OCI-LY7 (cell line): ENCODE results near the gene CPNE1. TPM values are rescaled to one million over a fixed set of nuclear protein-coding genes. Genes with fewer than 3 reads are reported as not detected.

Experiments
- BruUV-seq: library from RNA; stranded (reverse); fragments of 400-500 nt; replicated peaks from 2 replicates; lab custom pipeline; 2021; lab: Mats Ljungman, UMichigan
- CTCF ChIA-PET: fragments of 300-600 bp; sonication (Branson Sonifier 250); formaldehyde crosslinking; loops from one replicate; lab custom pipeline; 2022; ENCODE audit warnings: antibody characterized with exemption; ENCODE audit not compliant: unreplicated experiment; lab: Charles Lee
- POLR2A ChIA-PET: fragments of 300-600 bp; sonication (Branson Sonifier 250); formaldehyde crosslinking; loops from one replicate; lab custom pipeline; 2022; ENCODE audit warnings: antibody characterized with exemption; lab: Charles Lee
- DNase-seq: peaks from one replicate; pipeline ENCODE4 v3.0.0-alpha.2; 2015; ENCODE audit warnings: low spot score
- H2AFZ ChIP-seq: fragments of 200-600 bp; sonication (generic), shearing (Covaris generic); 2 replicates; pipeline ENCODE4 v1.6.1; 2014; ENCODE audit warnings: mild to moderate bottlenecking, antibody characterized with exemption, low read length, moderate library complexity
- H3K27ac ChIP-seq: fragments of 200-600 bp; sonication (generic); 2 replicates; pipeline ENCODE4 v1.5.1; 2014; ENCODE audit warnings: mixed run types, low read depth, mild to moderate bottlenecking, moderate library complexity, low read length, inconsistent platforms; ENCODE audit not compliant: poor library complexity, severe bottlenecking
- H3K36me3 ChIP-seq: fragments of 200-600 bp; sonication (generic); 2 replicates; pipeline ENCODE4 v1.6.1; 2014; ENCODE audit warnings: mild to moderate bottlenecking, antibody characterized with exemption, low read length, moderate library complexity, mixed read lengths; ENCODE audit not compliant: insufficient read depth
- H3K4me1 ChIP-seq: fragments of 200-600 bp; sonication (generic); 2 replicates; pipeline ENCODE4 v1.5.1; 2014; ENCODE audit warnings: mild to moderate bottlenecking, low read length; ENCODE audit not compliant: insufficient read depth, poor library complexity, severe bottlenecking
- H3K4me2 ChIP-seq: fragments of 200-600 bp; sonication (generic); 2 replicates; pipeline ENCODE4 v1.6.1; 2014; ENCODE audit warnings: mild to moderate bottlenecking, low read length
- H3K4me3 ChIP-seq: fragments of 200-600 bp; sonication (generic); 2 replicates; pipeline ENCODE4 v1.5.1; 2014; ENCODE audit warnings: mild to moderate bottlenecking, low read depth, low read length; ENCODE audit not compliant: poor library complexity, severe bottlenecking
- H3K79me2 ChIP-seq: fragments of 200-600 bp; sonication (generic); 2 replicates; pipeline ENCODE4 v1.6.1; 2016; ENCODE audit warnings: low read depth, mild to moderate bottlenecking, low read length, moderate library complexity, mixed read lengths; ENCODE audit not compliant: insufficient read depth
- H3K9me2 ChIP-seq: fragments of 200-600 bp; sonication (generic); 2 replicates; pipeline ENCODE4 v1.6.1; 2016; ENCODE audit warnings: mild to moderate bottlenecking, low read length, mixed read lengths; ENCODE audit not compliant: insufficient read depth
- H3K9me3 ChIP-seq: fragments of 200-600 bp; sonication (generic); 2 replicates; pipeline ENCODE4 v1.6.1; 2014; ENCODE audit warnings: mild to moderate bottlenecking, mixed run types, low read length, mixed read lengths
- H4K20me1 ChIP-seq: fragments of 200-600 bp; sonication (generic); 2 replicates; pipeline ENCODE4 v1.6.1; 2014; ENCODE audit warnings: mild to moderate bottlenecking, antibody characterized with exemption, low read length, moderate library complexity, mixed read lengths; ENCODE audit not compliant: insufficient read depth
- EZH2phosphoT487 ChIP-seq: fragments of 200-600 bp; sonication (generic); IDR thresholded peaks from 2 replicates; pipeline ENCODE4 v1.6.1; 2018; ENCODE audit warnings: low read depth, borderline replicate concordance, mild to moderate bottlenecking, mixed run types, antibody characterized with exemption, low read length, moderate library complexity, mixed read lengths
- intact Hi-C: fragments of 100-400 bp; cut with micrococcal nuclease; formaldehyde crosslinking; loops from one replicate; pipeline ENCODE4 v1.10.0; 2022; ENCODE audit not compliant: unreplicated experiment
- total RNA-seq, 2 experiments: library from RNA; depleted of rRNA in 1 of 2; stranded (reverse); fragments of >200 nt in 1 of 2; shearing (Covaris generic) in 1 of 2; gene quantifications; 2 replicates each; pipeline ENCODE4 v1.2.3, GENCODE V29; 2014 to 2022
- TF ChIP-seq, protein P1 (sequence below): fragments of 200-600 bp; sonication (generic); conservative IDR thresholded peaks from 2 replicates; pipeline ENCODE4 v1.5.1; 2014; ENCODE audit warnings: mild to moderate bottlenecking, antibody characterized with exemption, low read length, moderate library complexity, mixed read lengths

The CPNE1 gene
- total RNA-seq, 2 experiments from 2014 or later, result 83.3 to 202 TPM

DNA sequence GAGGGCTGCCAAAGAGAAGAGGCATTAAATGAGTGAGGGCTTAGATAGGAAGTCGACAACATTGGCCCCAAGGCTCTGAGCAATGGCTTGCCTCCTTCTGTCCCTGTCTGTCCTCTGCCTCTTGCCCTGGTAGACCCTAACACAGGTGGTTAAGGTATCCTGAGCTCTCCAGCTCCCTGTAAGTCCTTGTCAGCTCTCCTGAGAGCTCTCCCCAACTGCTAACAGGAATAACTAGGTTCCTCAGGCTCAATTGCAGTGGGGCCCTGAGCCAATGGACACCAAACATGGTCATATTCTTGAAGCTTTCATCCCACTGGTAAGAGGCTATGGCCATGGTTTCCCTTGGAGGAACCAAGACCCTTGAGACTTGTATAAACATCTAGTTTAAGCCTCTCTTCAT, 5.0 kb upstream of the CPNE1 start:
- no peak overlapping the region for H2AFZ ChIP-seq
- intact Hi-C loops, result loop anchor here (10.0 kb wide), 1 partner anchor 105 kb away; no protein-coding TSS in a partner anchor
- H3K79me2 ChIP-seq, result peaks cover under 1% of the 10 kb centered on the region; the same call in 1 of the 2 replicates
- ChIA-PET CTCF (no interaction called here), POLR2A (no interaction called here)
- BruUV-seq, result no TSS peak
- no peaks in the 10 kb centered on the region for H3K9me2 ChIP-seq
- no peak for DNase-seq
- H3K4me1 ChIP-seq, result peaks cover 4% of the 10 kb centered on the region
- TF ChIP-seq, protein P1, sequence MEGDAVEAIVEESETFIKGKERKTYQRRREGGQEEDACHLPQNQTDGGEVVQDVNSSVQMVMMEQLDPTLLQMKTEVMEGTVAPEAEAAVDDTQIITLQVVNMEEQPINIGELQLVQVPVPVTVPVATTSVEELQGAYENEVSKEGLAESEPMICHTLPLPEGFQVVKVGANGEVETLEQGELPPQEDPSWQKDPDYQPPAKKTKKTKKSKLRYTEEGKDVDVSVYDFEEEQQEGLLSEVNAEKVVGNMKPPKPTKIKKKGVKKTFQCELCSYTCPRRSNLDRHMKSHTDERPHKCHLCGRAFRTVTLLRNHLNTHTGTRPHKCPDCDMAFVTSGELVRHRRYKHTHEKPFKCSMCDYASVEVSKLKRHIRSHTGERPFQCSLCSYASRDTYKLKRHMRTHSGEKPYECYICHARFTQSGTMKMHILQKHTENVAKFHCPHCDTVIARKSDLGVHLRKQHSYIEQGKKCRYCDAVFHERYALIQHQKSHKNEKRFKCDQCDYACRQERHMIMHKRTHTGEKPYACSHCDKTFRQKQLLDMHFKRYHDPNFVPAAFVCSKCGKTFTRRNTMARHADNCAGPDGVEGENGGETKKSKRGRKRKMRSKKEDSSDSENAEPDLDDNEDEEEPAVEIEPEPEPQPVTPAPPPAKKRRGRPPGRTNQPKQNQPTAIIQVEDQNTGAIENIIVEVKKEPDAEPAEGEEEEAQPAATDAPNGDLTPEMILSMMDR, result no peak
- no peak for TF ChIP-seq EZH2phosphoT487
- H3K4me2 ChIP-seq, result no peak overlapping the region
- no peaks in the 10 kb centered on the region for H3K9me3 ChIP-seq
- no peaks in the 10 kb centered on the region for H4K20me1 ChIP-seq
- H3K4me3 ChIP-seq, result no peak overlapping the region
- peaks cover 59% of the 10 kb centered on the region for H3K36me3 ChIP-seq
- no peak overlapping the region for H3K27ac ChIP-seq

- ChIA-PET POLR2A (interaction anchor here (0.6 kb wide), 1 partner anchor 100 kb away, joined by 5 read pairs; no protein-coding TSS in a partner anchor), CTCF (no interaction called here)
- no peak overlapping the region for H2AFZ ChIP-seq
- H3K9me3 ChIP-seq, result no peaks in the 10 kb centered on the region
- peaks cover 4% of the 10 kb centered on the region for H3K4me1 ChIP-seq
- peaks cover 55% of the 10 kb centered on the region for H3K36me3 ChIP-seq
- H3K27ac ChIP-seq, result no peak overlapping the region
- H3K79me2 ChIP-seq, result peaks cover 5% of the 10 kb centered on the region
- TF ChIP-seq EZH2phosphoT487, result no peak
- TF ChIP-seq, protein P1, result no peak
- H4K20me1 ChIP-seq, result no peaks in the 10 kb centered on the region
- no peaks in the 10 kb centered on the region for H3K9me2 ChIP-seq
- H3K4me3 ChIP-seq, result no peak overlapping the region
- BruUV-seq, result TSS peak; percentile 73
- H3K4me2 ChIP-seq, result no peak overlapping the region
- no peak for DNase-seq
- intact Hi-C loops, result loop anchor here (10.0 kb wide), 1 partner anchor 104 kb away; no protein-coding TSS in a partner anchor
Measured at GRCh38 chr20:35669221-35669620, 4.5 kb upstream of the CPNE1 start.

- no peak for DNase-seq
- CTCF ChIA-PET, result no interaction called here
- BruUV-seq, result no TSS peak
- Histone ChIP-seq H3K4me3 (no peak overlapping the region), H3K27ac (no peak overlapping the region), H3K9me3 (no peaks in the 10 kb centered on the region), H4K20me1 (peaks cover 28% of the 10 kb centered on the region), H3K36me3 (peaks cover 50% of the 10 kb centered on the region), H2AFZ (no peak overlapping the region), H3K9me2 (no peaks in the 10 kb centered on the region), H3K79me2 (peaks cover 38% of the 10 kb centered on the region), H3K4me1 (peaks cover 19% of the 10 kb centered on the region), H3K4me2 (no peak overlapping the region)
- TF ChIP-seq, protein P1, result no peak
- no peak for TF ChIP-seq EZH2phosphoT487
- intact Hi-C loops, result loop anchor here (10.0 kb wide), 1 partner anchor 101 kb away; no protein-coding TSS in a partner anchor
- POLR2A ChIA-PET, result interaction anchor here (0.7 to 0.8 kb wide), 3 partner anchors 61 to 314 kb away, joined by 3 to 6 read pairs (median 4); partner anchors contain the start of gene RBM39
Measured at GRCh38 chr20:35665949-35666288, 1.2 kb upstream of the CPNE1 start.
